LNCAP (cell line): ENCODE data around the gene PPP6R1.

Source experiments
- CTCF ChIP-seq: fragments of 450-650 bp; IDR thresholded peaks from 2 replicates; pipeline ENCODE4 v1.5.1; 2017; ENCODE audit warnings: mild to moderate bottlenecking

The PPP6R1 gene

GRCh38 chr19:55289117-55289796, 30.4 kb upstream of the PPP6R1 start:
- TF ChIP-seq CTCF = no peak

- TF ChIP-seq CTCF = no peak
Observed at GRCh38 chr19:55287361-55288079, 28.7 kb upstream of the PPP6R1 start.

- TF ChIP-seq CTCF = no peak
Observed at GRCh38 chr19:55285229-55285890, 26.5 kb upstream of the PPP6R1 start.

GRCh38 chr19:55284405-55285058, 25.7 kb upstream of the PPP6R1 start:
- no peak for TF ChIP-seq CTCF

- TF ChIP-seq CTCF = no peak
Observed at GRCh38 chr19:55283548-55284377, 24.9 kb upstream of the PPP6R1 start, which contains the start of gene BRSK1. TSS of gene BRSK1 (plus strand) at chr19:55283997. CDS start at chr19:55284443, 446 bp downstream.

GRCh38 chr19:55279770-55280643, 21.2 kb upstream of the PPP6R1 start, which contains the start of gene HSPBP1:
TSS of gene HSPBP1 (minus strand) at chr19:55280110. CDS start at chr19:55279608, 502 bp downstream.
- no peak for TF ChIP-seq CTCF
